Measurements from ENCODE around the gene AGBL5. TPM values are rescaled to one million over a fixed set of nuclear protein-coding genes. Genes with fewer than 3 reads are reported as not detected.

The AGBL5 gene
- total and polyA plus RNA-seq, 2 of the 13 experiments (the other 11 are each of a cell fraction or from before 2014, with no cell fraction given): 55.9 to 73.3 TPM

DNA sequence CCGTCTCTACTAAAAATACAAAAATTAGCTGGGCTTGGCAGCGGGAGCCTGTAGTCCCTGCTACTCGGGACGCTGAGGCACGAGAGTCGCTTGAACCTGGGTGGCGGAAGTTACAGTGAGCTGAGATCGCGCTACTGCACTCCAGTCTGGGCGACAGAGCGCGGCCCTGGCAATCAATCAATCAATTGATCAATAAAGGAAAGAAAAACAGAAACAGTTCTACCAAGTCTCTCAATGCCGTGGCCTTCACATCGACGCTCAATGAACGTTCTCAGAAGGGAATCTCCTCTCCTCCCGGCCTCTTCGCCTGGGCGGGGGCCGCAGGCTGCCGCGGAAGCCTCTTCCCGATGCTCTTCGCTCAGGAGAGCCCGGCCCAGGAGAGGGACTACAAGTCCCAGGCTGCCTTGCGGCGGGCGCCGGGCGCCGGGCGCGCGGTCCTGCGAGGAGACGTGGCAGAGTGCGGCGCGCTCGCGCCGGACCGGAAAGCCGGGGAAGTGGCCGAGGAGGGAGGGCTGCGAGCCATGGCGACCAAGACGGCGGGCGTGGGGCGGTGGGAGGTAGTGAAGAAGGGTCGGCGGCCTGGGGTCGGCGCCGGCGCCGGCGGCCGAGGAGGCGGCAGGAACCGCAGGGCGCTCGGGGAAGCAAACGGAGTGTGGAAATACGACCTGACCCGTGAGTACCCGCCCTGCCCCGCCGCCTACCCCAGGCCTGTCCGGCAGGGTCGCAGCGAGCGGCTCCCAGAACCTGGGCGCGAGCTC, 18.8 kb upstream of the AGBL5 start, which contains the start of gene TMEM214 (continued):
- TF ChIP-seq RFX5 (IDR thresholded peaks at IDR 0.05; ENCODE audit: low read depth, low read length) (0 out of 2 replicates have a peak, but pooled peaks have one; percentile 10), TRIM22 (IDR thresholded peaks at IDR 0.05) (no peak), HNRNPUL1 (IDR thresholded peaks at IDR 0.05; ENCODE audit: low read depth, low read length) (no peak), ZNF550 (CRISPR knock-in tag; IDR thresholded peaks at IDR 0.05; ENCODE audit: borderline replicate concordance) (no peak), ONECUT2 (CRISPR knock-in tag; IDR thresholded peaks at IDR 0.05) (peak; percentile 57; the same call in 1 of the 2 replicates), ZNF333 (CRISPR knock-in tag; IDR thresholded peaks at IDR 0.05; ENCODE audit: borderline replicate concordance) (no peak), HNRNPK (IDR thresholded peaks at IDR 0.05; ENCODE audit: low read depth, low read length, poor library complexity, severe bottlenecking) (peak; percentile 95), ZNF644 (CRISPR knock-in tag; IDR thresholded peaks at IDR 0.05; ENCODE audit: low read depth) (no peak), HIC2 (CRISPR knock-in tag; IDR thresholded peaks at IDR 0.05; ENCODE audit: low read depth) (no peak), GFI1 (CRISPR knock-in tag; IDR thresholded peaks at IDR 0.05; ENCODE audit: borderline replicate concordance) (peak; percentile 72)
- TF ChIP-seq, protein P1, sequence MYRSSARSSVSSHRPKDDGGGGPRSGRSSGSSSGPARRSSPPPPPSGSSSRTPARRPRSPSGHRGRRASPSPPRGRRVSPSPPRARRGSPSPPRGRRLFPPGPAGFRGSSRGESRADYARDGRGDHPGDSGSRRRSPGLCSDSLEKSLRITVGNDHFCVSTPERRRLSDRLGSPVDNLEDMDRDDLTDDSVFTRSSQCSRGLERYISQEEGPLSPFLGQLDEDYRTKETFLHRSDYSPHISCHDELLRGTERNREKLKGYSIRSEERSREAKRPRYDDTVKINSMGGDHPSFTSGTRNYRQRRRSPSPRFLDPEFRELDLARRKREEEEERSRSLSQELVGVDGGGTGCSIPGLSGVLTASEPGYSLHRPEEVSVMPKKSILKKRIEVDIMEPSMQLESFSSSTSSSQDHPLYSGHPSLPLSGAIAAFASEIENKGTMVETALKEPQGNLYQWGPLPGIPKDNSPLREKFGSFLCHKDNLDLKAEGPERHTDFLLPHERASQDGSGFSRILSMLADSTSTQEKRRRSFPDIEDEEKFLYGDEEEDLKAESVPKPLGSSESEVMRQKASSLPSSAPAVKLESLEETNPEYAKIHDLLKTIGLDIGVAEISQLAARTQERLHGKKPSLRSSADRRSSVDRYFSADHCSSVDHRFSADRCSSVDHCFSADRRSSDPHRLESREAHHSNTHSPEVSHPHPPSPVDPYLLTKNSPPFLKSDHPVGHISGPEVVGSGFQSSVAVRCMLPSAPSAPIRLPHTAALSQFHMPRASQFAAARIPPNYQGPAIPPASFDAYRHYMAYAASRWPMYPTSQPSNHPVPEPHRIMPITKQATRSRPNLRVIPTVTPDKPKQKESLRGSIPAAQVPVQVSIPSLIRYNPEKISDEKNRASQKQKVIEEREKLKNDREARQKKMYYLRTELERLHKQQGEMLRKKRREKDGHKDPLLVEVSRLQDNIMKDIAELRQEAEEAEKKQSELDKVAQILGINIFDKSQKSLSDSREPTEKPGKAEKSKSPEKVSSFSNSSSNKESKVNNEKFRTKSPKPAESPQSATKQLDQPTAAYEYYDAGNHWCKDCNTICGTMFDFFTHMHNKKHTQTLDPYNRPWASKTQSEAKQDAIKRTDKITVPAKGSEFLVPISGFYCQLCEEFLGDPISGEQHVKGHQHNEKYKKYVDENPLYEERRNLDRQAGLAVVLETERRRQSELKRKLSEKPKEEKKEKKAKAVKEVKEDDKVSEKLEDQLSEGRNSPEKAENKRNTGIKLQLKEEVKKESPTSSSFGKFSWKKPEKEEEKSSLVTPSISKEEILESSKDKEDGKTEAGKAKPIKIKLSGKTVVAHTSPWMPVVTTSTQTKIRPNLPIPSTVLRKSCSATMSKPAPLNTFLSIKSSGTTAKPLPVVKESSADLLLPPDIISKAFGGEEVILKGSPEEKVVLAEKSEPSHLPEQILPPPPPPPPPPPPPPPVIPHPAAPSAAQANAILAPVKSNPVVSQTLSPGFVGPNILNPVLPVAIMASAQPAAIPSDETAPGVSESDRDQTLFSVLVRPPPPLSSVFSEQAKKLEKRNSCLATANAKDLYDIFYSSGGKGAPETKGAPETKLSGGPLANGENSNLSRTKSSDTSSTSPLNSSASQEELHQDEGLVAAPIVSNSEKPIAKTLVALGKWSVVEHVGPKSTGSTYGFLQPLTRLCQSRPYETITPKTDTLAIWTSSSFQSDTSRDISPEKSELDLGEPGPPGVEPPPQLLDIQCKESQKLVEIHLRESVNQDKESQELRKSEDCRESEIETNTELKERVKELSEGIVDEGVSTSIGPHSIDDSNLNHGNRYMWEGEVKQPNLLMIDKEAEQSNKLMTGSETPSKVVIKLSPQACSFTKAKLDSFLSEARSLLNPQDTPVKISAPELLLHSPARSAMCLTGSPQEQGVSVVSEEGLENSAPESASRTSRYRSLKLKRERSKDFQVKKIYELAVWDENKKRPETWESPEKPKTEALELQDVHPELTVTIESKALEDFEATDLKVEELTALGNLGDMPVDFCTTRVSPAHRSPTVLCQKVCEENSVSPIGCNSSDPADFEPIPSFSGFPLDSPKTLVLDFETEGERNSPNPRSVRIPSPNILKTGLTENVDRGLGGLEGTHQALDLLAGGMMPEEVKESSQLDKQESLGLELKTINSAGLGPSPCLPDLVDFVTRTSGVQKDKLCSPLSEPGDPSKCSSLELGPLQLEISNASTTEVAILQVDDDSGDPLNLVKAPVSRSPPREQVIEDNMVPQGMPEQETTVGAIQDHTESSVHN (CRISPR knock-in tag; IDR thresholded peaks at IDR 0.05): peak; percentile 76; the same call in 1 of the 2 replicates
- TF ChIP-seq, protein P2, sequence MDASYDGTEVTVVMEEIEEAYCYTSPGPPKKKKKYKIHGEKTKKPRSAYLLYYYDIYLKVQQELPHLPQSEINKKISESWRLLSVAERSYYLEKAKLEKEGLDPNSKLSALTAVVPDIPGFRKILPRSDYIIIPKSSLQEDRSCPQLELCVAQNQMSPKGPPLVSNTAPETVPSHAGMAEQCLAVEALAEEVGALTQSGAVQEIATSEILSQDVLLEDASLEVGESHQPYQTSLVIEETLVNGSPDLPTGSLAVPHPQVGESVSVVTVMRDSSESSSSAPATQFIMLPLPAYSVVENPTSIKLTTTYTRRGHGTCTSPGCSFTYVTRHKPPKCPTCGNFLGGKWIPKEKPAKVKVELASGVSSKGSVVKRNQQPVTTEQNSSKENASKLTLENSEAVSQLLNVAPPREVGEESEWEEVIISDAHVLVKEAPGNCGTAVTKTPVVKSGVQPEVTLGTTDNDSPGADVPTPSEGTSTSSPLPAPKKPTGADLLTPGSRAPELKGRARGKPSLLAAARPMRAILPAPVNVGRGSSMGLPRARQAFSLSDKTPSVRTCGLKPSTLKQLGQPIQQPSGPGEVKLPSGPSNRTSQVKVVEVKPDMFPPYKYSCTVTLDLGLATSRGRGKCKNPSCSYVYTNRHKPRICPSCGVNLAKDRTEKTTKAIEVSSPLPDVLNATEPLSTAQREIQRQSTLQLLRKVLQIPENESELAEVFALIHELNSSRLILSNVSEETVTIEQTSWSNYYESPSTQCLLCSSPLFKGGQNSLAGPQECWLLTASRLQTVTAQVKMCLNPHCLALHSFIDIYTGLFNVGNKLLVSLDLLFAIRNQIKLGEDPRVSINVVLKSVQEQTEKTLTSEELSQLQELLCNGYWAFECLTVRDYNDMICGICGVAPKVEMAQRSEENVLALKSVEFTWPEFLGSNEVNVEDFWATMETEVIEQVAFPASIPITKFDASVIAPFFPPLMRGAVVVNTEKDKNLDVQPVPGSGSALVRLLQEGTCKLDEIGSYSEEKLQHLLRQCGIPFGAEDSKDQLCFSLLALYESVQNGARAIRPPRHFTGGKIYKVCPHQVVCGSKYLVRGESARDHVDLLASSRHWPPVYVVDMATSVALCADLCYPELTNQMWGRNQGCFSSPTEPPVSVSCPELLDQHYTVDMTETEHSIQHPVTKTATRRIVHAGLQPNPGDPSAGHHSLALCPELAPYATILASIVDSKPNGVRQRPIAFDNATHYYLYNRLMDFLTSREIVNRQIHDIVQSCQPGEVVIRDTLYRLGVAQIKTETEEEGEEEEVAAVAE (CRISPR knock-in tag; IDR thresholded peaks at IDR 0.05; ENCODE audit: borderline replicate concordance): no peak

Measured in HepG2 (cell line).